Islet precursor cell (in vitro differentiated cells): ENCODE measurements around the gene AMTN.

Source experiments
- DNase-seq: peaks from one replicate; pipeline ENCODE4 v3.0.0-alpha.2; 2018

Gene AMTN

GRCh38 chr4:70564033-70564432, 45.7 kb downstream of the AMTN start:
- DNase-seq = peak; percentile 86

GRCh38 chr4:70570796-70571195, 52.4 kb downstream of the AMTN start:
- DNase-seq = no peak

- DNase-seq = peak; percentile 87
Measured at GRCh38 chr4:70571772-70572171, 53.4 kb downstream of the AMTN start.

GRCh38 chr4:70575964-70576363, 57.6 kb downstream of the AMTN start:
- no peak for DNase-seq

- peak; percentile 90 for DNase-seq
Measured at GRCh38 chr4:70577220-70577927, 59.0 kb downstream of the AMTN start.

GRCh38 chr4:70581980-70582379, 63.6 kb downstream of the AMTN start:
- no peak for DNase-seq
